K562 (cell line): ENCODE data around the gene STT3B. TPM values are rescaled to one million over a fixed set of nuclear protein-coding genes. Genes with fewer than 3 reads are reported as not detected.

Source experiments
- CHD7 ChIP-seq: fragments of 200-600 bp; sonication (generic); IDR thresholded peaks from one replicate; pipeline ENCODE4 v1.6.1; 2012; ENCODE audit warnings: mild to moderate bottlenecking, low read depth, low read length, inconsistent platforms
- ZNF384 ChIP-seq: IDR thresholded peaks from 2 replicates; pipeline ENCODE4 v1.6.1; 2012; ENCODE audit warnings: low read depth, low read length, improper control_type of control experiment
- polyA plus RNA-seq, 8 experiments: library from polyadenylated mRNA; depleted of rRNA in 4 of 8; stranded (reverse) in 5 of 8; unstranded in 3 of 8; fragments of >200 nt; fragmentation: Nextera tagmentation in 2 of 8; fragmentation: Illumina TruSeq in 1 of 8; extraction: Ambion mirVana in 2 of 8; extraction: Trizol in 1 of 8; gene quantifications; 2 replicates each; pipeline versions ENCODE4 v1.2.1 to v1.2.3, GENCODE V29; 2011 to 2014; ENCODE audit warnings: inconsistent platforms in 1 of 8, missing spikeins in 1 of 8
- total RNA-seq, 7 experiments: library from RNA; depleted of rRNA in 6 of 7; stranded (reverse); fragments of >200 nt in 6 of 7; fragmentation: Illumina TruSeq in 2 of 7; extraction: Trizol in 2 of 7; gene quantifications; 2 replicates each; pipeline versions ENCODE4 v1.2.1 to v1.2.3, GENCODE V29; 2011 to 2021; ENCODE audit warnings: low replicate concordance in 1 of 7

Gene STT3B
- total and polyA plus RNA-seq, 9 of the 15 experiments (the other 6 are each of a cell fraction or from before 2014, with no cell fraction given) = 22.4 to 147 (median 100) TPM

GRCh38 chr3:31502803-31503221 is 29.9 kb upstream of the STT3B start (continued):
- TF ChIP-seq CHD7 = no peak
- no peak for TF ChIP-seq ZNF384
